Vagina (tissue), 2 donors: ENCODE results near the gene MRPL27. TPM values are rescaled to one million over a fixed set of nuclear protein-coding genes. Genes with fewer than 3 reads are reported as not detected.

ENCODE experiments used
- DNase-seq, 2 donors: peaks; one replicate each; pipeline ENCODE4 v3.0.0-alpha.2; 2017; ENCODE audit errors: extremely low spot score in 2 of 2
- H3K27ac ChIP-seq: fragments of 200-600 bp; sonication (generic); one replicate; pipeline ENCODE4 v1.5.1; 2019
- H3K27me3 ChIP-seq: fragments of 200-600 bp; sonication (generic); one replicate; pipeline ENCODE4 v1.5.1; 2019
- H3K36me3 ChIP-seq, 2 donors: fragments of 200-600 bp; sonication (generic); one replicate each; pipeline ENCODE4 v1.5.1; 2017 to 2019
- H3K4me1 ChIP-seq: fragments of 200-600 bp; sonication (generic); one replicate; pipeline ENCODE4 v1.5.1; 2019
- H3K4me3 ChIP-seq, 2 donors: fragments of 200-600 bp; sonication (generic); 1 replicate in 1 of 2; 2 replicates in 1 of 2; pipeline ENCODE4 v1.5.1; 2016 to 2019
- H3K9me3 ChIP-seq: fragments of 200-600 bp; sonication (generic); one replicate; pipeline ENCODE4 v1.5.1; 2019
- CTCF ChIP-seq, 3 experiments: fragments of 450-650 bp in 2 of 3; fragments of 200-600 bp in 1 of 3; sonication (generic) in 1 of 3; IDR thresholded peaks; one replicate each; pipeline ENCODE4 v1.5.1; 2017 to 2019; ENCODE audit warnings: antibody characterized with exemption in 3 of 3, mild to moderate bottlenecking in 2 of 3, moderate library complexity in 2 of 3
- POLR2A ChIP-seq, 2 donors: fragments of 450-650 bp; IDR thresholded peaks; one replicate each; pipeline ENCODE4 v1.6.1; 2017; ENCODE audit warnings: antibody characterized with exemption in 2 of 2, mild to moderate bottlenecking in 2 of 2, moderate library complexity in 2 of 2
- POLR2AphosphoS5 ChIP-seq, 2 donors: sonication (generic); formaldehyde crosslinking; IDR thresholded peaks; one replicate each; pipeline ENCODE4 v1.9.0; 2017; ENCODE audit warnings: antibody characterized with exemption in 2 of 2, mild to moderate bottlenecking in 2 of 2, low read depth in 1 of 2; ENCODE audit not compliant: insufficient read depth in 1 of 2
- intact Hi-C: fragments of 100-400 bp; cut with DNase I; formaldehyde crosslinking; loops from one replicate; pipeline ENCODE4 v1.15.1; 2023
- total RNA-seq: library from RNA; depleted of rRNA; stranded (reverse); fragments of >200 nt; gene quantifications from one replicate; pipeline ENCODE4 v1.2.3, GENCODE V29; 2016

MRPL27 gene
- total RNA-seq, 1 donor from 2014 or later = 41.7 TPM

GRCh38 chr17:50354776-50355175 is 18.2 kb downstream of the MRPL27 start:
- Histone ChIP-seq H3K4me3 (no peak overlapping the region), H3K4me1 (peaks cover 8% of the 10 kb centered on the region), H3K36me3 (peaks cover 0 to 56% of the 10 kb centered on the region in 2 donors), H3K9me3 (no peaks in the 10 kb centered on the region), H3K27me3 (no peaks in the 10 kb centered on the region), H3K27ac (no peak overlapping the region)
- intact Hi-C loops = loop anchor here (10.0 kb wide), 1 partner anchor 120 kb away; the partner anchor contains the start of gene RSAD1
- DNase-seq = no peak
- no peak for TF ChIP-seq POLR2AphosphoS5 (IDR thresholded peaks at IDR 0.05; ENCODE audit: insufficient read depth in 1 of 2, low read depth in 1 of 2)
- TF ChIP-seq CTCF (IDR thresholded peaks at IDR 0.05) = no peak
- no peak for TF ChIP-seq POLR2A (IDR thresholded peaks at IDR 0.05)

GRCh38 chr17:50354198-50354597 is 18.8 kb downstream of the MRPL27 start:
- Histone ChIP-seq H3K27me3 (no peaks in the 10 kb centered on the region), H3K4me3 (no peak overlapping the region), H3K27ac (no peak overlapping the region), H3K36me3 (peaks cover 0 to 54% of the 10 kb centered on the region in 2 donors), H3K9me3 (no peaks in the 10 kb centered on the region), H3K4me1 (peaks cover 9% of the 10 kb centered on the region)
- no peak for TF ChIP-seq POLR2AphosphoS5 (IDR thresholded peaks at IDR 0.05; ENCODE audit: insufficient read depth in 1 of 2, low read depth in 1 of 2)
- no peak for DNase-seq
- intact Hi-C loops = loop anchor here (10.0 kb wide), 1 partner anchor 121 kb away; the partner anchor contains the start of gene RSAD1

DNA sequence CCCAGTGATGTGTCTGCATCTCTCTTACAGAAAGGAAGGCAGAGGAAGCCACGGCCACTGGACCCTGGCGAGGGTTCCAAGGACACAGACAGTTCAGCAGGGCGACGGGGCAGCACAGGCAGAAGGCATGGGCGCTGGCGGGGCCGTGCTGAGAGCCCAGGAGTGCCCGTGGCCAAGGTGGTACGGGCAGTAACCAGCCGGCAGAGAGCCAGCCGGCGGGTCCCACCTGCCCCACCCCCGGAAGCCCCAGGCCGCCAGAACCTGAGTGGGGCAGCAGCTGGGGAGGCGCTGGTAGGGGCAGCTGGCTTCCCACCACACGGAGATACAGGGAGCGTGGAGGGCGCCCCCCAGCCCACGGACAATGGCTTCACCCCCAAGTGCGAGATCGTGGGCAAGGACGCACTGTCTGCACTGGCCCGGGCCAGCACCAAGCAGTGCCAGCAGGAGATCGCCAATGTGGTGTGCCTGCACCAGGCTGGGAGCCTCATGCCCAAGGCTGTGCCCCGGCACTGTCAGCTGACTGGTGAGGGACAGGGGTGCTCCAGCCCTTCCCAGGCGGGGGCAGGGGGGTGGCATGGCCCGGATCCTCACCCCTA is 19.3 kb downstream of the MRPL27 start:
- no peak for DNase-seq
- H3K4me1 ChIP-seq = peaks cover 14% of the 10 kb centered on the region

DNA sequence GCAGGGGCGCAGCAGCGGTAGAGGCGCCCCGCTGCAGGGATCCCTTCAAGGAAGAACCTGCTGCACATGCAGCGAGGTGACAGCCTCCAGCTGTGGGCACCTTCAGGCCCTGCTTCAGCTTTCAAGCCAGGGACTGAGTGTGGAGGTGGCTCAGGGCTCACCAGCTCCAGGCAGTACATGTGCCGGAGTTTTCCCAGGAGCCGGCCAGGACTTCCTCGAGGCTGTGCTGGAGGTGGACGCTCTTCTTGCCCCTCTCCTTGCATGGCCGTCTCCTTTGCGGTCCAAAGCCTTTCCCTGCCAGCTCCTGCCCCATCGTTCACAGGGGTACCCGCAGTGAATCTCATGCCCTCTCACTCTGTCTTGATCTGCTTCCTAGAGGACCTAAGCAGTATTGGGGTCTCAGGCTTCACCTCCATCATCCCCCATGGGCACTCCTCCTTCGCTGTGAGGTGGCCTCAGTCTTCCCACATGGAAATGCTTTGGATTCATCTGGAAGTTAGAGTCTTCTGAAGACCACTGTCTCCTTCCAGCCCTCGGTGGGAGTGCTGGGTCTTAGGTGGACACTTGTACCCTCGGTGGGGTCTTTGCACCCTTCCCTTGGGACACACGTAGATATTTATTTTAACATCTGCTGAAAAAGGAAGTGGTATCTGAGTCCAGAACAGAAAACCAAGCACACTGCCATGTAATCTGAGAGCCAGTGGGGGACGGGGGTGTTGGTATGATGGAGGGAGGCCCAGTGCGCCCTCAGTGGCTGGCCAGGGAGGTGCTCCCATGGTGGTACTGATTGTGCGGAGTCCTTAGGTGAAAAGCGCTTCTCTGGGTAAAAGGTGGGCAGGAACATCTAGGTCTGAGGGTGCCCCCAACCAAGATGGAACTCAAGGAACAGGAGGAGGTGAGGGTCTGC is 20.0 kb downstream of the MRPL27 start:
- no peak for TF ChIP-seq POLR2AphosphoS5 (IDR thresholded peaks at IDR 0.05; ENCODE audit: insufficient read depth in 1 of 2, low read depth in 1 of 2)
- Histone ChIP-seq H3K27ac (no peak overlapping the region), H3K9me3 (no peaks in the 10 kb centered on the region), H3K4me3 (no peak overlapping the region), H3K27me3 (no peaks in the 10 kb centered on the region), H3K36me3 (peaks cover 0 to 41% of the 10 kb centered on the region in 2 donors), H3K4me1 (peaks cover 21% of the 10 kb centered on the region)
- intact Hi-C loops = loop anchor here (10.0 kb wide), 1 partner anchor 122 kb away; the partner anchor contains the start of gene RSAD1
- no peak for DNase-seq

More for the DNA sequence above, 19.3 kb downstream of the MRPL27 start:
- Histone ChIP-seq H3K4me3 (no peak overlapping the region), H3K27ac (no peak overlapping the region), H3K27me3 (no peaks in the 10 kb centered on the region), H3K36me3 (peaks cover 0 to 49% of the 10 kb centered on the region in 2 donors), H3K9me3 (no peaks in the 10 kb centered on the region)
- intact Hi-C loops = loop anchor here (10.0 kb wide), 1 partner anchor 121 kb away; the partner anchor contains the start of gene RSAD1
- TF ChIP-seq CTCF (IDR thresholded peaks at IDR 0.05) = no peak
- TF ChIP-seq POLR2A (IDR thresholded peaks at IDR 0.05) = no peak
- TF ChIP-seq POLR2AphosphoS5 (IDR thresholded peaks at IDR 0.05; ENCODE audit: insufficient read depth in 1 of 2, low read depth in 1 of 2) = no peak

- Histone ChIP-seq H3K4me3 (no peak overlapping the region), H3K4me1 (peaks cover 29% of the 10 kb centered on the region), H3K27ac (no peak overlapping the region), H3K27me3 (no peaks in the 10 kb centered on the region), H3K36me3 (peaks cover 0 to 37% of the 10 kb centered on the region in 2 donors), H3K9me3 (no peaks in the 10 kb centered on the region)
- DNase-seq = no peak
- intact Hi-C loops = loop anchor here (10.0 kb wide), 1 partner anchor 123 kb away; the partner anchor contains the start of gene RSAD1
- TF ChIP-seq POLR2AphosphoS5 (IDR thresholded peaks at IDR 0.05; ENCODE audit: insufficient read depth in 1 of 2, low read depth in 1 of 2) = no peak
- no peak for TF ChIP-seq POLR2A (IDR thresholded peaks at IDR 0.05)
- no peak for TF ChIP-seq CTCF (IDR thresholded peaks at IDR 0.05)
Observed at GRCh38 chr17:50352072-50352692, 20.8 kb downstream of the MRPL27 start.
